Esophagus muscularis mucosa (tissue), 4 donors: ENCODE data around the gene EXOC3L4. TPM values are rescaled to one million over a fixed set of nuclear protein-coding genes. Genes with fewer than 3 reads are reported as not detected.

ENCODE experiments used
- DNase-seq: peaks from one replicate; pipeline ENCODE4 v3.0.0-alpha.2; 2017; ENCODE audit errors: extremely low spot score
- H3K27ac ChIP-seq, 4 donors: fragments of 200-600 bp; sonication (generic); replicated peaks in 1 of 4; 1 replicate in 3 of 4; 2 replicates in 1 of 4; pipeline ENCODE4 v1.5.1; 2016 to 2019; ENCODE audit warnings: mild to moderate bottlenecking in 1 of 4
- H3K27me3 ChIP-seq, 4 donors: fragments of 200-600 bp; sonication (generic); one replicate each; pipeline versions ENCODE4 v1.5.1 to v1.6.0; 2016 to 2019
- H3K36me3 ChIP-seq, 4 donors: fragments of 200-600 bp; sonication (generic); one replicate each; pipeline ENCODE4 v1.5.1; 2016 to 2019
- H3K4me1 ChIP-seq, 4 donors: fragments of 200-600 bp; sonication (generic); one replicate each; pipeline ENCODE4 v1.5.1; 2016 to 2019
- H3K4me3 ChIP-seq, 4 donors: fragments of 200-600 bp; sonication (generic); 1 replicate in 2 of 4; 2 replicates in 2 of 4; pipeline ENCODE4 v1.5.1; 2016 to 2019; ENCODE audit warnings: mild to moderate bottlenecking in 4 of 4, moderate library complexity in 1 of 4
- H3K9me3 ChIP-seq, 4 donors: fragments of 200-600 bp; sonication (generic); 1 replicate in 3 of 4; 2 replicates in 1 of 4; pipeline ENCODE4 v1.5.1; 2016 to 2019
- CTCF ChIP-seq, 3 experiments: fragments of 200-600 bp in 2 of 3; fragments of 450-650 bp in 1 of 3; sonication (generic) in 2 of 3; IDR thresholded peaks; one replicate each; pipeline ENCODE4 v1.5.1; 2017 to 2019; ENCODE audit warnings: antibody characterized with exemption in 3 of 3, mild to moderate bottlenecking in 2 of 3, moderate library complexity in 1 of 3
- EP300 ChIP-seq: sonication (generic); formaldehyde crosslinking; IDR thresholded peaks from one replicate; pipeline ENCODE4 v1.6.1; 2017; ENCODE audit warnings: antibody characterized with exemption
- POLR2A ChIP-seq: fragments of 450-650 bp; IDR thresholded peaks from one replicate; pipeline ENCODE4 v1.6.1; 2017; ENCODE audit warnings: antibody characterized with exemption, moderate library complexity, mild to moderate bottlenecking, low read depth
- POLR2AphosphoS5 ChIP-seq, 2 donors: sonication (generic); formaldehyde crosslinking; IDR thresholded peaks; one replicate each; pipeline ENCODE4 v1.6.1; 2017; ENCODE audit warnings: antibody characterized with exemption in 2 of 2
- WGBS: methylation state at CpG from one replicate; pipeline ENCODE4 v1.1.5; 2018; 5-methylcytosine and 5-hydroxymethylcytosine counted together
- intact Hi-C: fragments of 100-400 bp; cut with DNase I; formaldehyde crosslinking; loops from one replicate; pipeline ENCODE4 v1.15.1; 2023
- total RNA-seq, 4 donors: library from RNA; depleted of rRNA; stranded (reverse); fragments of >200 nt; gene quantifications; one replicate each; pipeline versions ENCODE4 v1.1.0 to v1.2.1, GENCODE V29; 2016

The EXOC3L4 gene
- total RNA-seq, 4 donors from 2014 or later: 0.42 to 2.0 (median 1.2) TPM

DNA sequence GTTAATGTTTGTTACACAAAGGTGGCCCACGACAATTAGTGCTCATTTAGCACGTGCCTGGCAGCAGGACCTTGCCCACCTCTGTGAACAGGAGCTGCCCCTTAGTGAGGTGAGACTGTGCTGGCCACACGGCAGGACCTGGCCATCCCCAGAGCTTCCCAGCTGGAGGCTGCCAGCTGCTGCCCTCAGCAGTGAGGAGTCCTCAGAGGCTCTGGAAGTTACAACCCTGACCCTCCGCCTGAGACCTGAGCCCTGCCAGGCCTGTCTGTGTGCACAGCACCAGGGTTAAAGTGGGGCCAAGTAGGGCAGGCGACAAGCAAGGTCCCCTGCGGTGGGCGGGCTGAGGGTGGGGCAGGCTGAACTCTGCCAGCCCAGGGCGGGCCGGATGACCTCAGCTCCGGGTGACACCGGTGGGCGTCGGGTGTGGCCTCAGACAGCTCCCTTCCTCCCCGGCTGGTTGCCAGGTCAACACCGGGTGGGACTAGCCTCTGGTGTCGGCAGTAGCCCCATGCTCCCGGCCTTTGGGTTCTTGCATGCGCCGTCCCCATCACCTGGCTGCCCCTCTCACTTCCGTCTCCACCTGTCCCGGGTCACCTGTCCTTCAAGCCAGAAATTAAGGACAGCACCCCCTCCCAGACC lies 19.7 kb upstream of the EXOC3L4 start:
- intact Hi-C loops: loop anchor here (10.0 kb wide), 1 partner anchor 220 kb away; no protein-coding TSS in a partner anchor
- Histone ChIP-seq H3K9me3 (no peaks in the 10 kb centered on the region), H3K4me1 (peaks cover 34 to 45% (median 38%) of the 10 kb centered on the region in 4 donors), H3K27ac (peak overlapping the region; percentile 58 to 82 (median 75)), H3K27me3 (peaks cover 0 to 22% (median 0%) of the 10 kb centered on the region in 4 donors), H3K4me3 (peak overlapping the region; percentile 49 to 62 (median 56)), H3K36me3 (no peaks in the 10 kb centered on the region)
- TF ChIP-seq CTCF (IDR thresholded peaks at IDR 0.05) (no peak), POLR2AphosphoS5 (IDR thresholded peaks at IDR 0.05) (no peak), POLR2A (no peak), EP300 (no peak)
- 41% methylated on average over 4 of the region's 21 CpGs for WGBS
- no peak for DNase-seq

- Histone ChIP-seq H3K27me3 (peaks cover 0 to 39% (median 0%) of the 10 kb centered on the region in 4 donors), H3K36me3 (no peaks in the 10 kb centered on the region), H3K27ac (no peak overlapping the region), H3K4me1 (peaks cover 21 to 32% (median 26%) of the 10 kb centered on the region in 4 donors), H3K4me3 (no peak overlapping the region), H3K9me3 (no peaks in the 10 kb centered on the region)
- TF ChIP-seq POLR2AphosphoS5 (IDR thresholded peaks at IDR 0.05) (peak in 1 of 2 donors; percentile 39), EP300 (no peak), POLR2A (no peak), CTCF (IDR thresholded peaks at IDR 0.05) (peak; percentile 62 to 78 (median 76))
- no peak for DNase-seq
- 16% methylated on average over 9 of the region's 9 CpGs for WGBS
- intact Hi-C loops: loop anchor here (10.0 kb wide), 1 partner anchor 216 kb away; no protein-coding TSS in a partner anchor
Observed at GRCh38 chr14:103078420-103078749, 16.1 kb upstream of the EXOC3L4 start.

DNA sequence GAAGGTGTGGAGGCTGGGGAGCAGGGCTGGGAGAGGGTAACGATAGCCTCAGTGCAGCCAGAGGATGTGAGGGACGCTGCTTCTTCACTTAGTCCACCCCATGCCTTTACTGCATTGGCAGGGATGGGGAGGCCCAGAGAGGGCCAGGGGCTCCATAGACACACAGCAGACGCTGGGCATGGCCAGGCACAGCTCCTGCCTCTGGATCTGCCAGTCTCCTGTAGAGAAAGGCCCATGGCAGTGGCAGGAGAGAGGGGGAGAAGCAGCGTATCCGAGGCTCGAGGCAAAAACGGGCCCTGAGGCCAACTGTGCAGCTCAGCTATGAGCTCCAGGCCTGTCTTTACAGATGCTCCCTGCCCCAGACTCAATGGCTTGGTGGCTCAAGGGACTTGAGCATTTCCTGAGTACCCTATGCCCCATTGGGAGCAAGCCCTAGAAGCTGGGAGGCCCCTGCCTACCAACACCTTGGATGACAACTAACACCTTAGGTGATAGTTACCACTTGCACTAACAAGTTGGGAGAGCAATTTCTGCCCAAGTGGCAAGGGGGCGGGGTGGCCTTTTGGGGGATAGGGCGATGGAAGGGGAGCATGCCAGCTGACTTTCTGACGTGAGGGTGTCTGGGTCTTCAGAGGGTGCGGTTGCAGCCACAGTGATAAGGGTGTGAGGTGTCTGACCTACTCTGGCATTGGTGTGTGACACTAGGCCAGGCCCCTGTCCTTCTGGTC lies 15.5 kb upstream of the EXOC3L4 start:
- Histone ChIP-seq H3K9me3 (no peaks in the 10 kb centered on the region), H3K36me3 (no peaks in the 10 kb centered on the region), H3K4me3 (no peak overlapping the region), H3K4me1 (peaks cover 18 to 29% (median 22%) of the 10 kb centered on the region in 4 donors), H3K27ac (no peak overlapping the region), H3K27me3 (peaks cover 0 to 46% (median 2%) of the 10 kb centered on the region in 4 donors)
- no peak for DNase-seq
- WGBS: 83% methylated on average over 6 of the region's 11 CpGs
- intact Hi-C loops: loop anchor here (10.0 kb wide), 1 partner anchor 216 kb away; no protein-coding TSS in a partner anchor
- TF ChIP-seq CTCF (IDR thresholded peaks at IDR 0.05) (no peak), POLR2AphosphoS5 (IDR thresholded peaks at IDR 0.05) (no peak), EP300 (no peak), POLR2A (no peak)

- intact Hi-C loops: no loop called here
- H3K27ac ChIP-seq: no peak overlapping the region
- H3K9me3 ChIP-seq: no peaks in the 10 kb centered on the region
- no peaks in the 10 kb centered on the region for H3K36me3 ChIP-seq
- H3K4me3 ChIP-seq: no peak overlapping the region
- TF ChIP-seq EP300 (no peak), POLR2A (no peak), CTCF (IDR thresholded peaks at IDR 0.05) (no peak), POLR2AphosphoS5 (IDR thresholded peaks at IDR 0.05) (no peak)
- H3K4me1 ChIP-seq: peaks cover 0 to 10% (median 7%) of the 10 kb centered on the region in 4 donors
- DNase-seq: no peak
- WGBS: 99% methylated on average over 2 of the region's 2 CpGs
- peaks cover 0 to 75% (median 13%) of the 10 kb centered on the region in 4 donors for H3K27me3 ChIP-seq
Observed at GRCh38 chr14:103081951-103082350, 12.6 kb upstream of the EXOC3L4 start.
